H1 (cell line): Measurements from ENCODE around the gene DFFA. TPM values are rescaled to one million over a fixed set of nuclear protein-coding genes. Genes with fewer than 3 reads are reported as not detected.

Experiments
- CTCF ChIA-PET: fragments of 300-600 bp; sonication (Branson Sonifier 250); formaldehyde crosslinking; loops from one replicate; lab custom pipeline; 2021; ENCODE audit not compliant: partially characterized antibody; lab: Charles Lee
- POLR2A ChIA-PET: fragments of 300-600 bp; sonication (Branson Sonifier 250); formaldehyde crosslinking; loops from one replicate; lab custom pipeline; 2021; ENCODE audit warnings: inconsistent platforms; ENCODE audit not compliant: partially characterized antibody; lab: Charles Lee
- DNase-seq, 2 experiments: peaks; one replicate each; pipeline versions ENCODE4 v3.0.0 to v3.0.0-alpha.2; 2010 to 2022; ENCODE audit warnings: low spot score in 2 of 2, low read depth in 1 of 2, mixed read lengths in 1 of 2
- FAIRE-seq: peaks from 2 replicates; lab custom pipeline; 2011; peaks lifted over from hg19 to GRCh38; lab: Jason Lieb, UNC
- H2AFZ ChIP-seq: 2 replicates; pipeline ENCODE4 v1.8.1; 2012; ENCODE audit warnings: low read length, inconsistent platforms
- H2AK5ac ChIP-seq: 2 replicates; pipeline ENCODE4 v1.6.1; 2013; ENCODE audit warnings: low read depth, low read length
- H2BK120ac ChIP-seq: replicated peaks from 2 replicates; pipeline ENCODE3; 2013; ENCODE audit warnings: low read depth, low read length, inconsistent platforms
- H2BK12ac ChIP-seq: 2 replicates; pipeline ENCODE4 v1.6.1; 2013; ENCODE audit warnings: low read depth, low read length
- H2BK15ac ChIP-seq: 2 replicates; pipeline ENCODE4 v1.6.1; 2013; ENCODE audit warnings: low read length
- H2BK20ac ChIP-seq: 2 replicates; pipeline ENCODE4 v1.6.1; 2013; ENCODE audit warnings: low read length
- H2BK5ac ChIP-seq: 2 replicates; pipeline ENCODE4 v1.6.1; 2013; ENCODE audit warnings: low read depth, low read length
- H3K14ac ChIP-seq: 2 replicates; pipeline ENCODE4 v1.6.1; 2013; ENCODE audit warnings: inconsistent platforms; ENCODE audit not compliant: insufficient read length
- H3K18ac ChIP-seq: 2 replicates; pipeline ENCODE4 v1.6.1; 2013; ENCODE audit warnings: low read length; ENCODE audit errors: extremely low read depth
- H3K23ac ChIP-seq: 2 replicates; pipeline ENCODE4 v1.6.1; 2013; ENCODE audit warnings: inconsistent platforms; ENCODE audit not compliant: insufficient read length
- H3K23me2 ChIP-seq: 2 replicates; pipeline ENCODE4 v1.6.1; 2013; ENCODE audit warnings: low read depth, low read length
- H3K27ac ChIP-seq: 2 replicates; pipeline ENCODE4 v1.6.1; 2011; ENCODE audit warnings: low read depth, low read length, inconsistent platforms
- H3K27me3 ChIP-seq, 4 experiments: replicated peaks in 1 of 4; 1 replicate in 1 of 4; 2 replicates in 3 of 4; pipeline versions ENCODE4 v1.6.1 to v1.8.1; 2011 to 2013; ENCODE audit warnings: low read length in 3 of 4, mild to moderate bottlenecking in 3 of 4, inconsistent platforms in 2 of 4, mixed read lengths in 2 of 4, moderate library complexity in 1 of 4; ENCODE audit not compliant: control insufficient read depth in 3 of 4, insufficient read depth in 3 of 4; ENCODE audit errors: extremely low read depth in 1 of 4
- H3K36me3 ChIP-seq, 4 experiments: 2 replicates each; pipeline versions ENCODE4 v1.6.1 to v1.8.1; 2011 to 2013; ENCODE audit warnings: mild to moderate bottlenecking in 4 of 4, low read length in 3 of 4, moderate library complexity in 2 of 4, control low read depth in 1 of 4, inconsistent platforms in 1 of 4; ENCODE audit not compliant: insufficient read depth in 4 of 4, control insufficient read depth in 2 of 4
- H3K4ac ChIP-seq: replicated peaks from 2 replicates; pipeline ENCODE3; 2013; ENCODE audit warnings: low read length, low read depth, mixed read lengths, inconsistent platforms; ENCODE audit not compliant: insufficient read length
- H3K4me1 ChIP-seq, 4 experiments: replicated peaks in 1 of 4; 1 replicate in 1 of 4; 2 replicates in 3 of 4; pipeline versions ENCODE4 v1.6.1 to v1.8.1; 2011 to 2013; ENCODE audit warnings: low read length in 3 of 4, inconsistent platforms in 2 of 4, mixed read lengths in 1 of 4; ENCODE audit not compliant: insufficient read depth in 4 of 4, control insufficient read depth in 3 of 4
- H3K4me2 ChIP-seq, 2 experiments: 2 replicates each; pipeline versions ENCODE4 v1.6.1 to v1.8.1; 2011 to 2013; ENCODE audit warnings: low read depth in 2 of 2, low read length in 2 of 2, control low read depth in 1 of 2, inconsistent platforms in 1 of 2, mild to moderate bottlenecking in 1 of 2; ENCODE audit not compliant: insufficient read depth in 1 of 2
- H3K4me3 ChIP-seq, 4 experiments: fragments of 200-600, 300-600 bp in 1 of 4; sonication (generic), shearing (Covaris generic), sonication (Bioruptor Twin) in 1 of 4; 2 replicates each; pipeline versions ENCODE4 v1.5.1 to v1.8.1; 2011 to 2016; ENCODE audit warnings: low read length in 4 of 4, low read depth in 3 of 4, control low read depth in 2 of 4, inconsistent platforms in 2 of 4, mild to moderate bottlenecking in 2 of 4, mixed read lengths in 1 of 4, moderate library complexity in 1 of 4; ENCODE audit not compliant: insufficient read depth in 2 of 4; ENCODE audit errors: extremely low read depth in 1 of 4
- H3K56ac ChIP-seq: replicated peaks from 2 replicates; pipeline ENCODE3; 2013; ENCODE audit warnings: low read depth, mild to moderate bottlenecking, mixed read lengths, low read length, inconsistent platforms; ENCODE audit not compliant: insufficient read length
- H3K79me1 ChIP-seq: 2 replicates; pipeline ENCODE4 v1.6.1; 2013; ENCODE audit warnings: low read depth, low read length, control low read depth
- H3K79me2 ChIP-seq, 2 experiments: 2 replicates each; pipeline versions ENCODE4 v1.6.1 to v1.8.1; 2012 to 2013; ENCODE audit warnings: low read length in 2 of 2, mild to moderate bottlenecking in 2 of 2, inconsistent platforms in 1 of 2; ENCODE audit not compliant: insufficient read depth in 2 of 2, control insufficient read depth in 1 of 2
- H3K9ac ChIP-seq, 4 experiments: replicated peaks in 1 of 4; 1 replicate in 1 of 4; 2 replicates in 3 of 4; pipeline versions ENCODE4 v1.6.1 to v1.8.1; 2011 to 2013; ENCODE audit warnings: low read depth in 3 of 4, low read length in 3 of 4, control low read depth in 2 of 4, mild to moderate bottlenecking in 2 of 4, moderate library complexity in 2 of 4, inconsistent platforms in 1 of 4; ENCODE audit errors: extremely low read depth in 1 of 4
- H3K9me3 ChIP-seq, 2 experiments: 2 replicates each; pipeline versions ENCODE4 v1.6.1 to v1.8.1; 2012 to 2013; ENCODE audit warnings: mild to moderate bottlenecking in 2 of 2, moderate library complexity in 2 of 2, control low read depth in 1 of 2, inconsistent platforms in 1 of 2, low read depth in 1 of 2, low read length in 1 of 2, mixed read lengths in 1 of 2; ENCODE audit not compliant: insufficient read depth in 2 of 2
- H4K20me1 ChIP-seq, 2 experiments: replicated peaks in 1 of 2; 2 replicates each; pipeline versions ENCODE3 to v1.8.1; 2011 to 2013; ENCODE audit warnings: inconsistent platforms in 2 of 2, low read length in 2 of 2, mild to moderate bottlenecking in 1 of 2; ENCODE audit not compliant: insufficient read depth in 2 of 2, control insufficient read depth in 1 of 2
- H4K5ac ChIP-seq: 2 replicates; pipeline ENCODE4 v1.6.1; 2013; ENCODE audit warnings: low read length, low read depth, mixed read lengths, inconsistent platforms; ENCODE audit not compliant: insufficient read length
- H4K8ac ChIP-seq: 2 replicates; pipeline ENCODE4 v1.8.0; 2013; ENCODE audit warnings: mild to moderate bottlenecking, moderate library complexity, low read length, inconsistent platforms; ENCODE audit not compliant: insufficient read depth; ENCODE audit errors: extremely low read depth
- H4K91ac ChIP-seq: replicated peaks from 2 replicates; pipeline ENCODE3; 2013; ENCODE audit warnings: low read length, mixed read lengths, inconsistent platforms; ENCODE audit not compliant: insufficient read length
- CHD1 ChIP-seq: IDR thresholded peaks from 2 replicates; pipeline ENCODE4 v1.6.1; 2012; ENCODE audit warnings: low read depth, low read length, improper control_type of control experiment
- GABPA ChIP-seq: IDR thresholded peaks from 2 replicates; pipeline ENCODE4 v1.6.1; 2011; ENCODE audit warnings: mild to moderate bottlenecking, low read length, moderate library complexity, borderline replicate concordance; ENCODE audit not compliant: insufficient read depth
- RNF2 ChIP-seq: fragments of 200-900, 300-1000 bp; sonication (generic); IDR thresholded peaks from 2 replicates; pipeline ENCODE4 v1.7.1; 2016; ENCODE audit warnings: borderline replicate concordance, low read depth, mild to moderate bottlenecking, antibody characterized with exemption, low read length; ENCODE audit not compliant: poor library complexity, severe bottlenecking; ENCODE audit errors: missing control alignments
- SRF ChIP-seq: IDR thresholded peaks from 2 replicates; pipeline ENCODE4 v1.6.1; 2011; ENCODE audit warnings: mild to moderate bottlenecking, low read depth, low read length, moderate library complexity
- TAF7 ChIP-seq: optimal IDR thresholded peaks from 2 replicates; pipeline ENCODE3; 2011; ENCODE audit warnings: low read depth, mild to moderate bottlenecking, inconsistent platforms, low read length, moderate library complexity, borderline replicate concordance
- WGBS, 2 experiments: shearing (Covaris generic) in 1 of 2; methylation state at CpG; one replicate each; pipeline versions ENCODE4 v1.1.6 to v1.1.7; 2013 to 2015; ENCODE audit warnings: low lambda C conversion rate in 2 of 2, mixed read lengths in 2 of 2, inconsistent platforms in 1 of 2, low coverage in 1 of 2, missing lambda C conversion rate in 1 of 2; ENCODE audit not compliant: insufficient replicate concordance in 2 of 2, insufficient coverage in 1 of 2, insufficient read length in 1 of 2; ENCODE audit errors: extremely low coverage in 1 of 2, missing lambda C conversion rate in 1 of 2; 5-methylcytosine and 5-hydroxymethylcytosine counted together
- polyA plus RNA-seq, 7 experiments: library from polyadenylated mRNA; depleted of rRNA in 3 of 7; stranded (reverse) in 5 of 7; unstranded in 2 of 7; fragments of >200 nt in 5 of 7; fragments of 200-250 nt in 2 of 7; gene quantifications; 1 replicate in 5 of 7; 2 replicates in 1 of 7; 4 replicates in 1 of 7; pipeline versions ENCODE4 v1.2.1 to v1.2.3, GENCODE V29; 2011 to 2013; ENCODE audit warnings: missing spikeins in 2 of 7, mixed read lengths in 2 of 7
- total RNA-seq: library from RNA; stranded (reverse); fragmentation: NEBNext Ultra II Directional; extraction: Animal tissue kit (Norgen Biotek cat#: 25700); gene quantifications from 2 replicates; pipeline ENCODE4 v1.2.1, GENCODE V29; 2021

The DFFA gene
- total and polyA plus RNA-seq, 2 of the 8 experiments (the other 6 are each of a cell fraction or from before 2014, with no cell fraction given), result 34.3 to 79.9 TPM

- CTCF ChIA-PET, result interaction anchor here (0.6 to 2.3 kb wide), 2 partner anchors 11 to 212 kb away, joined by 4 to 7 read pairs; partner anchors contain the start of gene CENPS
- no peak for FAIRE-seq
- H3K9ac ChIP-seq, result no peak overlapping the region
- H2BK120ac ChIP-seq, result no peak overlapping the region
- H3K4me2 ChIP-seq, result no peak overlapping the region
- H3K56ac ChIP-seq, result no peak overlapping the region
- H3K18ac ChIP-seq, result no peak overlapping the region
- no peak for DNase-seq
- no peak overlapping the region for H4K8ac ChIP-seq
- H3K79me2 ChIP-seq, result no peaks in the 10 kb centered on the region
- POLR2A ChIA-PET, result no interaction called here
- H3K4me3 ChIP-seq, result no peak overlapping the region
- no peak overlapping the region for H2BK20ac ChIP-seq
- H3K9me3 ChIP-seq, result no peaks in the 10 kb centered on the region
- H2AFZ ChIP-seq, result no peak overlapping the region
- no peak overlapping the region for H2AK5ac ChIP-seq
- H2BK15ac ChIP-seq, result no peak overlapping the region
- TF ChIP-seq TAF7, result no peak
- no peak for TF ChIP-seq CHD1
- TF ChIP-seq SRF, result no peak
- TF ChIP-seq GABPA, result no peak
- TF ChIP-seq RNF2, result no peak
- H3K23ac ChIP-seq, result no peak overlapping the region
- no peak overlapping the region for H3K4ac ChIP-seq
- no peaks in the 10 kb centered on the region for H3K23me2 ChIP-seq
- H4K91ac ChIP-seq, result no peak overlapping the region
- no peaks in the 10 kb centered on the region for H3K27me3 ChIP-seq
- H2BK5ac ChIP-seq, result no peak overlapping the region
- peaks cover 3 to 5% of the 10 kb centered on the region in 2 experiments for H4K20me1 ChIP-seq
- peaks cover 29 to 69% (median 50%) of the 10 kb centered on the region in 4 experiments for H3K36me3 ChIP-seq
- no peaks in the 10 kb centered on the region for H3K79me1 ChIP-seq
- no peak overlapping the region for H2BK12ac ChIP-seq
- H4K5ac ChIP-seq, result no peak overlapping the region
- no peak overlapping the region for H3K14ac ChIP-seq
- H3K27ac ChIP-seq, result no peak overlapping the region
- 97% methylated on average over 15 of the region's 15 CpGs; no CpG with 5 or more reads in 1 of the 2 experiments for WGBS, 2 experiments
- H3K4me1 ChIP-seq, result no peaks in the 10 kb centered on the region
Observed at GRCh38 chr1:10419351-10419750, 53.0 kb downstream of the DFFA start.
